CMK (cell line): ENCODE measurements around the gene LIMCH1.
"Not testable (repeated sequence)": the region's sequence is repeated elsewhere in the genome, so short reads cannot be mapped to it uniquely, and the experiment has no call there.

Experiments used
- DNase-seq: peaks from one replicate; pipeline ENCODE4 v3.0.0-alpha.2; 2010; ENCODE audit warnings: low read depth

LIMCH1 gene, protein sequence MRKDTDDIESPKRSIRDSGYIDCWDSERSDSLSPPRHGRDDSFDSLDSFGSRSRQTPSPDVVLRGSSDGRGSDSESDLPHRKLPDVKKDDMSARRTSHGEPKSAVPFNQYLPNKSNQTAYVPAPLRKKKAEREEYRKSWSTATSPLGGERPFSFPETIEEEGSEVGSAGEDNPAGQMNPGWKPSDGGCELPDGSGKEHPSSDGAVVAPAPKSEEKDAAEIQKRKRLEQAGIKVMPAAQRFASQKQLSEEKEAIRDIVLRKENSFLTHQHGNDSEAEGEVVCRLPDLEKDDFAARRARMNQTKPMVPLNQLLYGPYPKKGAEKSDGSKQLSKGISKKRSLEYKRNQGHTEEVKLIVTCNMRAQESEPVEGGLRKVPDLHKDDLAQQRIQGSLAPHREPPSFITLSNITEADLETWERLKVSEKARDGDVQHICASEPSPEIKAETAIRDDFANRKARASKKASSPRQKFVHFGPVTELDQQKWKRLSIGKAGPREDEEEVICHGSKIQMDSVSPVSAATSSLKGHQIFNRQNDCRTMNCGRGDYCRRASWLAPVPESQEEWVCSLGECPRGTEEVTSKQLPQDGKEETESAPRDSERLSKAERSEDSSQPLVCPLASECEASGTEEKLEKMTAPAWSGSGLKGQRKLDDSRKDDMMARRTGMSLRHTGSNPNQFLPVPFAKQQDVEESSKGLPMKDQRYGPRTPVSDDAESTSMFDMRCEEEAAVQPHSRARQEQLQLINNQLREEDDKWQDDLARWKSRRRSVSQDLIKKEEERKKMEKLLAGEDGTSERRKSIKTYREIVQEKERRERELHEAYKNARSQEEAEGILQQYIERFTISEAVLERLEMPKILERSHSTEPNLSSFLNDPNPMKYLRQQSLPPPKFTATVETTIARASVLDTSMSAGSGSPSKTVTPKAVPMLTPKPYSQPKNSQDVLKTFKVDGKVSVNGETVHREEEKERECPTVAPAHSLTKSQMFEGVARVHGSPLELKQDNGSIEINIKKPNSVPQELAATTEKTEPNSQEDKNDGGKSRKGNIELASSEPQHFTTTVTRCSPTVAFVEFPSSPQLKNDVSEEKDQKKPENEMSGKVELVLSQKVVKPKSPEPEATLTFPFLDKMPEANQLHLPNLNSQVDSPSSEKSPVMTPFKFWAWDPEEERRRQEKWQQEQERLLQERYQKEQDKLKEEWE (N-terminal part only)

DNA sequence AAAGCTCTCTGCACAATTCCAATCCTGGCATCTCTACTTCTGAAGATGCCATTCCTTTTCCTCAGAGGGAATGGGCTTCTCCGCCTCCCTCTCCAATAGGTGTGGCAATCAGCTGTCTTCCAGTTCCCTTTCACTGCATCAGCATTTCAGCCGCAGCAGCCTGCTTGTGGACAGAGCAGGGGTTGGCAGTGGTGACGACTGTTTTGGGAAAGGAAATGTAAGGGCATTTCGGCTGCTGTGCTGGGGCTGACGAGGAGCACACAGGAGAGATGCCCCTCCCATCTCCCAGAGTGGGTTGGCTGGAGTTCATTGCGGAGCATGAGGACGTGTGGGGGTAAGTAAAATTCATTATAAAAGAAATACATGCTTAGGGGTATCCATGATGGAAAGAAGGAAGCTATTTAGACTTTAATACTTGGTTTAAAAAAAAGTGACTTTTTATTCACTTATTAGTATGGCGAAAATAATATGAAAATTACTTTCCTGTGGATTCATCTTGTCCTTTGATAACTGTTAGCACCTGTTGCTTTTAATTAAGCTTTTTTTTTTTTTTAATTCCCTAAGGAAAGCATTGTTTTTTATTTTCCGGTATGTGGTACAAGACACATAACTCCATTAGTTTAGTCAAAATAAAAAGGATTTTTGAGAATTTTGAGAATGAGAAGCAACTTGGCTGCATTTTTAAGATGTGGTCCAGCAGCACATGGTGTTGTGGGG lies at the start of gene LIMCH1:
Gene LIMCH1, plus strand, starts transcription at position 141 of the 717 bp plus-strand sequence. CDS start 67,839 bp downstream, outside the sequence.
- DNase-seq, result no peak

DNA sequence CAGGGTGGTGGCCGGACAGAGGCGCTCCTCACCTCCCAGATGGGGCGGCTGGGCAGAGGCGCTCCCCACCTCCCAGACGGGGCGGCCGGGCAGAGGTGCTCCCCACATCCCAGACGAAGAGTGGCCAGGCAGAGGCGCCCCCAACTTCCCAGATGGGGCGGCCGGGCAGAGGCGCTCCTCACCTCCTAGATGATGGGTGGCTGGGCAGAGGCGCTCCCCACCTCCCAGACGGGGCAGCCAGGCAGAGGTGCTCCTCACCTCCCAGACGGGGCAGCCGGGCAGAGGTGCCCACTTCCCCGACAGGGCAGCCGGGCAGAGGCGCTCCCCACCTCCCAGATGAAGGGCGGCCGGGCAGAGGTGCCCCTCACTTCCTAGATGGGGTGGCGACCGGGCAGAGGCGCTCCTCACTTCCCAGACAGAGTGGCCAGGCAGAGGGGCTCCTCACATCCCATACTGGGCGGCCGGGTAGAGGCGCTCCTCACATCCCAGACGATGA lies 46.8 kb upstream of the LIMCH1 start:
- DNase-seq, result not testable (repeated sequence)

DNA sequence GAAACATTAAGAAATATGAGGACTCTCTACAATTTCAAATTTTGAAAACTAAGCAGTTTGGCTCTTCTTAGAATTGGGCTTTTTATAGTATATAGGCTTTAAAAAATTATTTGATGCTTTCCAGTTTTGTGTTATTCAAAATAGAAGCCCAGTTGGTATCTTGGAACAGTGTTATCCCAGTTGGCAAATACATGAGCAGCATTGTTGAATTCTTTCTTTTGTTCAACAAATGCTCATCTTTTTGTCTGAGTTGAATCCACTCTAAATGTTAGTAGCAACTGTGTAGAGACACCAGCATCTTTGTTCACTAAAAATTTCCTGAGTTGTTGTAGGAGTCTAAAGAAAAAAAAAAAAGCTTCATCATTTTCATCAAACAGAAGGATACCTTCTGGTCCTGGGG lies 41.0 kb upstream of the LIMCH1 start:
- DNase-seq, result no peak

DNA sequence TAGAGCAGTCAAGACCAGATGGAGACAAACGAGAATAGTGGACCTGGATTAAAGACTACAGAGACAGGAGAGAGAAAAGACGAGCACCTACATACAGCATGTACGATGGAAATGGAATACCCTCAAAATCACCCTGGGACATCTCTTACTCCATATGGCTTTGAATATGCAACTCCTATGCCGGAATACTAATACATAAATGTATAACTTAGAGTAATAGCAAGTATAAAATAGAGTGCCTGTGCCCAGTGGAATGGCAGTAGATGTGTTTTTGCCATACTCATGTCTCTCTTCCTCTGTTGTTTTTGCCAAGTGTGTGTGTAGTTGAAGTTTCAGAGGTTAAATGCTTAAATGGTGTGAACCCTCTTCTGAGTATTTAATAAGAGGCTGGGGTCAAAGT lies 39.8 kb upstream of the LIMCH1 start:
- no peak for DNase-seq

DNA sequence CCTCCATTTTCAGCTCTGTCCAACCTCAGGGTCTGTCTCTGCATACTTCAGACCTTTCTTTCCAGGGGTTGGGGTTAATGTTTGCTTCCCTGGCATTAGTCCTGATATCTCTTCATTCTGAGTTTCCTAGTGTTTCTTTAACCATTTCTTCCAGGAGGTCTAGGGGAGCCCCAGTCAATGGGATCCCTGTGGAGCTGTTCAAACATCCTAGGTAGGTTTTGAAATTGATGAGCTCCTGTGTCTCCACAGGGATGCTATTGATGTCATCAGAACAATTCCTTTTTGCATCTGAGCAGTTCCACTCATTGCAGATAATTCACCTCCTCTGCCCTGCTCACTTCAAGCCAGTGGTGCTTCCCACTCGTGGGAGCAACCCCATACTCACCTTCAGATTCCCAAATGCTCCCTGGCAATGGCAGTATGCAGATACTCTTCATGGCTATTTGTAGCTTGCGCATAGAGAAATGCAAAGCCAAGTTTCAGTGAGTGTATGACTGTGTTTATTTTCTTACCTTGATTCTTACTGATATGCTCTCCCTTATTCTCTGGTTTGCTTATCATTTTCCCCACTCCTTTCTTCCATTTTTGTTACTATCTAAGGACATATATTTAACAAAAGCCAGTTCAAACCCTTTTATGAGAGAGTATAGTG lies 33.7 kb upstream of the LIMCH1 start:
- DNase-seq, result no peak

DNA sequence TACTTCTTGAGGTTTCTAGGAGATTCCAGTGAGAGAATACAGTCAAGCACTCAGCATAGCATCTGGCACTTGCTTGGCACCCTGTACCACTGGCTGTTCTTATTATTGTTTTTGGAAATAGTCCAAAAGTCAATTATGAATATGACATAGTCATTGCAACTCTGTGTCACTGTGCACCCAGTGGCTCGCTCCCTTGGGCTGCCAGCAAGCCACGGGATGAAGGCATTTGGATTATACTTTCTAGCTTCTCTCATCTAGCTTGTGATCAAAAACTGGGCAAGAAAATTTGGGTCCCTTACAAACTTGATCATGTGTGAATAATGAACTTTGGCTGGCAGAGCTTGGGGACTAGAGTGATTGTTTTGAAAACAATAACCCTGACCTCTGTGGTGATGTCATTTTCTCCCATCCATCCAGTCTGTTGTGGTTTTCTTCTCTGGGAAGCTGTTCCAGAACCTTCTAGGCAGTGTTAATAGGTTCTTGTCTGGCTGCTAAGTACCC lies 32.7 kb upstream of the LIMCH1 start:
- no peak for DNase-seq

DNA sequence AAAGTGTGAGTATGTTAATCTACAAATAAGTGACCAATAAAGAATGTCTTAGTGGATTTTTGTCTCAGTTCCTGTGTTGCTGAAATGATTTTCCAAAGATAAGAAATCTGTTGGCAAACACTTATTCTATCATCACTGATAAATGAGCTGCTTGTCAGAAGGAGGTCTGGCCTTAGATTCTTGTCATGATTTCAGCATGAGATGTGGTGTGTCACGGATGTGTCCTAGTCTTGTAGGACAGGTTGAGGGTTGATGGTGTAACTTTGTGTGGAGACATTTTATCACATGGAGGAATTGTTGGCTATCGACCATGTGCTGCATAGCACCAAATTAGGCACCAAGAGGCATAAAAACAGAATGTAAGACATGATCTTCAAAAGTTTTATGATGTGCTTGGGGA lies 31.8 kb upstream of the LIMCH1 start:
- DNase-seq, result no peak

DNA sequence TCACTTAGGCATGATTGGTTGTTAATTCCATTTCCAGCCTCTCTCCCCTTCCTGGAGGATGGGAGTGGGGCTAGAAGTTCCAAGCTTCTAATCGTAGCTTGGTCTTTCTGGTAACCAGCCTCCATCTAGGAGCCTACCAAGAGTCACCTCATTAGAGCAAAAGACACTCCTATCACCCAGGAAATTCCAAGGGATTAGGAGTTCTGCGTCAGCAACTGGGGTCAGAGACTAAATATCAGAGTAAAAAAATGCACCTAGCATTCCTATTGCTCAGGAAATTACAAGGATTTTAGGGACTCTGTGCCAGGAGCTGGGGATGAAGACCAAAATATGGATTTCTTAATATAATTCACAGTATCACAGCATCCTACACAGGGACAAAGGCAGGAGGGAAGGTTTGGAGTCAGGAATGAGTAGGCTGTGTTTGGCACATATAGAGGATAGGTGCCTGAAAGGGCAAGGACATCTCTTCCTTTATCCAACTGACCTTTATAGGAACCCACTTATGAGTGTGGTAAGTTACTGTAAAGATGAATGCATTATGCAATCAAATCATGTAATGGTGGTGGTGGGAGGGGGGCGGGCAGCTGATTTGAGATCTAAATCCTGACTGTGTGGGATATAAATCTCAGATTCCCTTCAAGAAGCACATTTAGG lies 30.5 kb upstream of the LIMCH1 start:
- DNase-seq, result no peak

DNA sequence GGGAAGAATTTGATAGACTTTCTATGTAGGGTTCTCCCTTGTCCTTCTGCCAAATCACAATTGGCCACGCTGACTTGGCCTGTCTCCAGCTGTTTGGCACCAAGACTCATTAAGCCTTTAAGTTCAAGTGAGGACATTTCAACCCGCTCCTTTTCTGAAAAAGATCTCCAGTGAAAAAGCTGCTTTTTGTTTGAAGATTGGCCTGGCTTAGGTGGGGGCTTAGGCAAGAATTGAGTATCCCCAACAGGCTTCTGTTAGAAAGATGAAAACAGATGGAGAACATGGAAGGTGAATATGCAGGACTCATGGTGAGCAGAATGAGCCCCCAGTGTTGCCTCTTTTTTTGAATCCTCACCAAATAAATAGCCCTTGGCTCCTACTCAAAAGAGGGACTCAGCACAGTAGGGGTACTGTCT lies 28.5 kb upstream of the LIMCH1 start:
- no peak for DNase-seq

DNA sequence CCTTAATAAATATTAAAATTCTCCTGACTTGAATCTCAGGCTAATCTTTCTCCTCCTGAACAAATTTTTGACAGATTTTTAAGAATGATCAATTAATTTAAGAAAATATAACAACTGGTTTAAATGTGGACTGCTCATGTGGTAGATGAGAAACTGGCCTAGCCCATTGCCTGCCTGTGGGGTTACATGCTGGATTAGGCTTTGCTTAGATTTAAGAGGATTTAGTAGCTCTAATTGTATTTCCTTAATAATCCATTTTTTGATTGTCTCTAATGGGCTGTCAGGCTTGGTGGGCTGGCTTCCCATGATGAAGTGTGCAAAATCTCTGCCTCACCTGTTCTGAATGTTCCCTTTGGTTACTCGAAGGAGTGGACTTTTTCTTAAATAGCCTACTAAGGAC lies 27.8 kb upstream of the LIMCH1 start:
- DNase-seq, result no peak

DNA sequence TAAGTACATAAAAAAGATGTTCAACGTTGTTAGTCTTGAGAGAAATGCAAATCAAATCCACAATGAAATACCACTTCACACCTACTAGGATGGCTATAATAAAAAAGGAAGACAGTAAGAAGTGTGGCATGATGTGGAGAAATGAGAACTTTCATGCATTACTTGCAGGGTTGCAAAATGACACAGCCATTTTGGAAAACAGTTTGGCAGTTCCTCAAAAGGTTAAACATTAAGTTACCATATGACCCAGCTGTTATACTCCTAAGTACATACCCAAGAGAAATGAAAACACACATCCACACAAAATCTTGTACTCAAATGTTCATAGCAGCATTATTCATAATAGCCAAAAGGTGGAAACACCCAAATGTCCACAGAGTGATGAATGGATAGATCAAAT lies 25.8 kb upstream of the LIMCH1 start:
- DNase-seq, result no peak

DNA sequence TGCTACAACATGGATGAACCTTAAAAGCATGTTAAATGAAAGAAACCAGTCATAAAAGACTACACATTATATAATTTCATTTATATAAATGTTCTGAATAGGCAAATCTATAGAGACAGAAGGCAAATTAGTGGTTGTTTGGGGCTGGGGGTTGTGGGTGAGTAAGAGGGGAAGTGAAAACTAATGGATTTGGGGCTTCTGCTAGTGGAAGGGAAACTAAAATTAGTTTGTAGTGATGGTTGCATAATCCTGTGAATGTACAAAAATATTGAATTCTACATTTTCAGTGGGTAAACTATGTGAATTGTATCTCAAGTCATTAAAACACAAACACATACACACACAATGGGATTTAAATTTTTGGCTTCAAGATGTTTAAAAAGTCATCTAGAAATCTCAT lies 25.4 kb upstream of the LIMCH1 start:
- DNase-seq, result no peak

DNA sequence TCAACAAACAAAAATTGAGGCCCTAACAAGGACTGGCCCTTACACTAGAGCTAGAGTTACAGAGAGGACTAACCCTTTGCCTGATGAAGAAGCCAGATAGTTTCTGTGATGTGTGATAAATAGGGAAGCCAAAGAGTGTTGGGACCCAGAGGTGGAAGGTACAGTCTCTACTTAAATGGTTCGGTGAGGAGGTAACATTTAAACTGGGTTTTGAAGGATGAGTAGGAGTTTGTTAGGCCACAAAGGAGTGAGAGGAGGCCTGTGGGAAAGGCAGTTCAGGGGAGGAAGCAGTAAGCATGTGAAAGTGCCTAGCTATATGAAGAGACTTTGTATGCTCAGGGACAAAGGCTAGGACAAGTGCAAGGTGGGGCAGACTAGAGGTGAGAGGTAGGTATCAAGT lies 23.8 kb upstream of the LIMCH1 start:
- no peak for DNase-seq

DNA sequence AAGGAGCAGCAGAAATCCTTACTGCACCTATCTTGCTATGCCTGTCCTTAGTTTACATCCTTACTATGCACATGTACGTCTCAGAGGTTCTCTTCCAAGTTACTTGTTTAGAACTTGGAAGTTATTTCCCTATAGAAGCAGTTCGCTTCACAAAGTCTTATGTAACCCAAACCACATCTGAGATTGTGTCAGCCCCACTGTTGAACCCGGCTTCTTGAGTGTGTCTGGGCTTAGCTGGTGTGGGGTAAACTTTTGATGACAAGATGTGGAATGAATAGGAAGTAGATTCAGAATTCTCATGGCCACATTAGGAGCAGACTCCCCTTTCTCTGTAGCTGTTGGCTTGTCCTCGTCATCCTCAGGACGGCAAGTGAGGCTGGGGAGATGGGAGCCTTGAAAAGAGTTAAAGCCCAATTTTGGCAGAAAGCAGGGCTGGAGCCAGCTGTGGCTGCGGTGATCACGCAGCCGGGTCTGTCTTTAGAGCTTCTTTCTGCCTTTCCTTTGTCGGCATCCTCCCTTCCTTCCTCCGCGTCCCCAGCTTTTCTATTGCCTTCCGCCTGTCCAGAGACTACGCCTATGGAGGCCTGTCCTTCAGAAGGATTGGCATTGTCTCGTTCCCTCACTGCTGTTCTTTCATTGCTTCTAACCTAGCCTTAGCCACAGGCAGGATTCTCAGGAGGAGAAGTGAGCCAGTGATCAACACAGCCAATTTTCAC lies 23.0 kb upstream of the LIMCH1 start:
- no peak for DNase-seq

DNA sequence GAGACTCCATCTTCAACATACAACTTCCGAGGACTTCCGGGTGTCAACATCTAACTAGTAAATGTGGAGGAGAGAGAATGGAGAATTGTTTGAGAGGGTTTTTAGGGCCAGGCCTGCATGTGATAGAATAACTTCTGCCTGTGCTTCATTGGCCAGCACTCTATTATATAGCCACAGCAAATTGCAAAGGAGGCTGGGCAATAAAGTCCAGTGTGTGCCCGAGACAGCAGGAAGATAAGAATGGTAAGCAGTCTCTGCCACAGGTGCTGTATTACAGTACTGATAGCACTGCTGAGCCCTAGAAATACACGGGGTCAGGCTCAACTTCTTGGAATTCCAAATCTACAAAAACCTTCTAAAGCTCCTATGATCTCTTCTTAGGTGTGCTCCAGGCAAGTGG lies 20.8 kb upstream of the LIMCH1 start:
- DNase-seq, result no peak

DNA sequence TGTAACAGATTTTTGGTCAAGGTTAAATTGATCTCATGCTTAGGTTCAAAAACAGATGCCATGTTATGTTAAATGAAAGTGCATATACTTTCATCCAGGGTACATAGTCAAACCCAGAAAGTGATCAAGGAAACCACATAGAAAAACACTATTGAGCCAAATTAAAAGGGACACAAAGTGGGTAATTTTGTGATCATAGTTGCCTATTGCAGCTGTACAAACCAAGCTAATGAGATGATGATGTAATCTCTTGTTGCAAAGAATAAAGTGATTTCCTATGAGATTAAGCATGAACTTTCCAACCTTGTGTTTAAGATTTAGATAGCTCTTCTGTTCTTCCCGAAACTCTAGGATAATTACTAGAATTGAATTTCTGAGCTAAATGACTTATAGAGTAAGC lies 20.2 kb upstream of the LIMCH1 start:
- DNase-seq, result no peak

DNA sequence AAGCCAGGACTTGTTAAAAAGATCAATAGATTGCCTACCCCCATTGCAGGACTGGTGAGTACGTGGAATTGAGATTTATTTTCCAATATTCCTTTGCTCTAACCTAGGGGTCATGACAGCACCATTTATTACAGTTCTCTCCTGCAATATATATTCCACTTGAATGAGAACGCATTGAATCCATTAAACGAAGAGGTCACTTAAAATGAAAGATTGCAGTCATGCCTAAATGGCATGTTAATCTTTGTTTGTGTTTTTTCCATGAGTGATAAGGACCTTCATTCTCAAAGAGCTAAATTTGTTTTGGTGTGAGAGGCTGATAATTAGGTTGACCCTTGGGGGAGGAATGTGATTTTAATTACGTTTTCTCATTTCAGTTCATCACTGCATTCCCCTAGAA lies 13.5 kb upstream of the LIMCH1 start:
- DNase-seq, result no peak

DNA sequence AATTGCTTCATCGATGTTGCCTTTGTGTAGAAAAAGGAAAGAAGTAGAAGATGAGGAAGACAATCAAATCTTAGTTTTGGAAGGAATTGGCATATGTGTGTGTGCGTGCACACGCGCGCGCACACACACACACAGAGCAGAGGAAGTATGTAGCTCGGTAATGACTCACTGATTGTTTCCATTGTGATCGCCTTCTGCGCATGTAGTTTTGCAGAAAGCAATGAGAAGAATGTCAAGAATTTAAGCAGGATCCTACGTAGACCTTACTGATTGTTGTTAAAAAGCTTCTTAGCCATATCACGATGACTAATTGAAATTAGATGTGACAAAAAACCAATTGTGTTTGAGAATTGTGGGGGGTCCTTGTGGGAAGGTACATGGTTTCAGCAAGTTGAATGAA lies 12.8 kb upstream of the LIMCH1 start:
- DNase-seq, result no peak

DNA sequence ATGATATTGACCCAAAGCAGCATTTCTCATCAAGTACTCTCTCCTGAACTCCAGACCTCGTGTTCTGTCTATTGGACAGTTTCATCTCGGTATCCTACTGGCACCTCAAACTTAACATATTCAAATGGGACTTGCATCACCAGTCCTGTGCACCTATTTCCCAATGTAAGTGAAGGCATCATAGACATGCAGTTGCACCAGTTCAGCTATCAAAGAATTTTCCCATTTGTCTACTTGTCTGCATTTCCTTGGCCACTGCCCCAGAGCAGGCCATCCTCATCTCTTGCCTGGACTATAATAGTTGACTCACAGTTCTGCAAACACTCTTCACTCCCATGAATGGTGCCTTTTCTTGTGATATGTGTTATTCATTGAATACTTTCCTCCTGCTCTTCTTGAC lies 11.3 kb upstream of the LIMCH1 start:
- no peak for DNase-seq
